Subcutaneous adipose tissue (tissue), 4 donors: ENCODE measurements around the gene PKD2L1. TPM values are rescaled to one million over a fixed set of nuclear protein-coding genes. Genes with fewer than 3 reads are reported as not detected.

Experiments used
- CTCF ChIP-seq: fragments of 450-650 bp; IDR thresholded peaks from one replicate; pipeline ENCODE4 v1.5.1; 2016; ENCODE audit warnings: low read depth, mild to moderate bottlenecking, control low read depth, antibody characterized with exemption, moderate library complexity
- total RNA-seq, 4 donors: library from RNA; depleted of rRNA; stranded (reverse); fragments of >200 nt; gene quantifications; one replicate each; pipeline ENCODE4 v1.1.0, GENCODE V29; 2016

The PKD2L1 gene
- total RNA-seq, 4 donors from 2014 or later = 1.2 TPM; not detected in 3

GRCh38 chr10:100318207-100318606, 11.8 kb downstream of the PKD2L1 start:
- TF ChIP-seq CTCF = no peak

GRCh38 chr10:100315615-100316014, 14.4 kb downstream of the PKD2L1 start:
- no peak for TF ChIP-seq CTCF

- TF ChIP-seq CTCF = no peak
These were observed 18.7 kb downstream of the PKD2L1 start for GRCh38 chr10:100311298-100311697.

- TF ChIP-seq CTCF = no peak
These were observed 22.3 kb downstream of the PKD2L1 start for GRCh38 chr10:100307684-100308083.

- no peak for TF ChIP-seq CTCF
These were observed 23.2 kb downstream of the PKD2L1 start for GRCh38 chr10:100306861-100307260.

- no peak for TF ChIP-seq CTCF
These were observed 25.6 kb downstream of the PKD2L1 start for GRCh38 chr10:100304414-100304813.

- TF ChIP-seq CTCF = no peak
These were observed 26.2 kb downstream of the PKD2L1 start for GRCh38 chr10:100303724-100304319.
